LHCN-M2 (cell line): ENCODE measurements around the gene S100A10. TPM values are rescaled to one million over a fixed set of nuclear protein-coding genes. Genes with fewer than 3 reads are reported as not detected.

Experiments
- DNase-seq: peaks from one replicate; pipeline ENCODE4 v3.0.0-alpha.2; 2012; ENCODE audit warnings: low read depth
- total RNA-seq: library from RNA; depleted of rRNA; stranded (reverse); fragments of >200 nt; gene quantifications from 2 replicates; pipeline ENCODE4 v1.2.3, GENCODE V29; 2014

S100A10 gene
- total RNA-seq, 1 experiment from 2014 or later = 115 TPM

- DNase-seq = no peak
Measured at GRCh38 chr1:151964510-151964909, 29.1 kb downstream of the S100A10 start.

GRCh38 chr1:151963288-151963687 lies 30.4 kb downstream of the S100A10 start:
- no peak for DNase-seq

- DNase-seq = no peak
Measured at GRCh38 chr1:151961833-151962232, 31.8 kb downstream of the S100A10 start.

- no peak for DNase-seq
Measured at GRCh38 chr1:151960780-151961513, 32.7 kb downstream of the S100A10 start.

GRCh38 chr1:151958959-151959358 lies 34.7 kb downstream of the S100A10 start:
- DNase-seq = no peak

GRCh38 chr1:151956957-151957497 lies 36.6 kb downstream of the S100A10 start:
- no peak for DNase-seq

- DNase-seq = no peak
Measured at GRCh38 chr1:151953409-151954094, 40.1 kb downstream of the S100A10 start.

GRCh38 chr1:151952811-151953210 lies 40.8 kb downstream of the S100A10 start:
- no peak for DNase-seq

GRCh38 chr1:151949371-151950193 lies 44.1 kb downstream of the S100A10 start:
- no peak for DNase-seq

- no peak for DNase-seq
Measured at GRCh38 chr1:151948506-151948905, 45.2 kb downstream of the S100A10 start.

- DNase-seq = no peak
Measured at GRCh38 chr1:151947140-151947539, 46.5 kb downstream of the S100A10 start.

- peak; percentile 99 for DNase-seq
Measured at GRCh38 chr1:151945725-151946722, 47.6 kb downstream of the S100A10 start.

- DNase-seq = peak; percentile 36
Measured at GRCh38 chr1:151944857-151945575, 48.6 kb downstream of the S100A10 start.

GRCh38 chr1:151944126-151944856 lies 49.4 kb downstream of the S100A10 start:
- no peak for DNase-seq

GRCh38 chr1:151943591-151943990 lies 50.1 kb downstream of the S100A10 start:
- DNase-seq = no peak

- DNase-seq = no peak
Measured at GRCh38 chr1:151942882-151943281, 50.8 kb downstream of the S100A10 start.

GRCh38 chr1:151940541-151940940 lies 53.1 kb downstream of the S100A10 start:
- DNase-seq = no peak

GRCh38 chr1:151939779-151940178 lies 53.9 kb downstream of the S100A10 start:
- no peak for DNase-seq

GRCh38 chr1:151939141-151939540 lies 54.5 kb downstream of the S100A10 start:
- no peak for DNase-seq
